ENCODE data around the gene WFIKKN1. TPM values are rescaled to one million over a fixed set of nuclear protein-coding genes. Genes with fewer than 3 reads are reported as not detected.

WFIKKN1 gene
- total RNA-seq, 3 donors from 2014 or later: 1.1 to 2.2 (median 1.6) TPM

GRCh38 chr16:640614-641013, 9.8 kb downstream of the WFIKKN1 start:
- intact Hi-C loops (cut with DNase I, micrococcal nuclease): no loop called here
- Histone ChIP-seq H3K9me3 (no peaks in the 10 kb centered on the region), H3K4me3 (no peak overlapping the region), H3K4me1 (ENCODE audit: low read depth) (peaks cover 30% of the 10 kb centered on the region), H3K36me3 (ENCODE audit: low read depth) (peaks cover 3% of the 10 kb centered on the region)
- DNase-seq (no peak), ATAC-seq (no peak)
- TF ChIP-seq CTCF (IDR thresholded peaks at IDR 0.05): no peak

- Histone ChIP-seq H3K9me3 (no peaks in the 10 kb centered on the region), H3K4me3 (peak within 1 kb of the TSS; percentile 75), H3K36me3 (ENCODE audit: low read depth) (peaks cover 3% of the 10 kb centered on the region), H3K4me1 (ENCODE audit: low read depth) (peaks cover 39% of the 10 kb centered on the region)
- ATAC-seq (peak; percentile 66), DNase-seq (peak; percentile 92 to 95 (median 93))
- intact Hi-C loops (cut with DNase I, micrococcal nuclease): no loop called here
- TF ChIP-seq CTCF (IDR thresholded peaks at IDR 0.05): no peak
These were observed 10.8 kb downstream of the WFIKKN1 start, which contains the start of gene MCRIP2 for GRCh38 chr16:641326-642188. MCRIP2 (plus strand) TSS chr16:641828; CDS start chr16:641992, 164 bp downstream.

- H3K9me3 ChIP-seq: no peaks in the 10 kb centered on the region
- no peak for TF ChIP-seq CTCF (IDR thresholded peaks at IDR 0.05)
- H3K4me3 ChIP-seq: peak overlapping the region; percentile 75
- ATAC-seq (peak; percentile 64), DNase-seq (peak; percentile 84 to 89 (median 87))
- H3K4me1 ChIP-seq (ENCODE audit: low read depth): peaks cover 44% of the 10 kb centered on the region
- intact Hi-C loops (cut with DNase I, micrococcal nuclease): no loop called here
- peaks cover 3% of the 10 kb centered on the region for H3K36me3 ChIP-seq (ENCODE audit: low read depth)
These were observed 11.6 kb downstream of the WFIKKN1 start for GRCh38 chr16:642189-643049.

- peak in 1 of 3 donors; percentile 37 for DNase-seq
- H3K9me3 ChIP-seq: no peaks in the 10 kb centered on the region
- intact Hi-C loops (cut with DNase I, micrococcal nuclease): no loop called here
- peaks cover 47% of the 10 kb centered on the region for H3K4me1 ChIP-seq (ENCODE audit: low read depth)
- no peak for ATAC-seq
- H3K4me3 ChIP-seq: no peak overlapping the region
- no peak for TF ChIP-seq CTCF (IDR thresholded peaks at IDR 0.05)
- peaks cover 3% of the 10 kb centered on the region for H3K36me3 ChIP-seq (ENCODE audit: low read depth)
These were observed 12.2 kb downstream of the WFIKKN1 start for GRCh38 chr16:643050-643368.

- ATAC-seq (no peak), DNase-seq (no peak)
- peaks cover 53% of the 10 kb centered on the region for H3K4me1 ChIP-seq (ENCODE audit: low read depth)
- H3K9me3 ChIP-seq: no peaks in the 10 kb centered on the region
- H3K4me3 ChIP-seq: no peak overlapping the region
- intact Hi-C loops (cut with DNase I, micrococcal nuclease): no loop called here
- no peak for TF ChIP-seq CTCF (IDR thresholded peaks at IDR 0.05)
- peaks cover 3% of the 10 kb centered on the region for H3K36me3 ChIP-seq (ENCODE audit: low read depth)
These were observed 13.8 kb downstream of the WFIKKN1 start for GRCh38 chr16:644556-644955.
